GOT3 (cell line): Measurements from ENCODE around the gene ZSWIM8.
A peak's percentile ranks its signal among the peaks of the same experiment; 100 is the strongest.
"Not testable (repeated sequence)": the region's sequence is repeated elsewhere in the genome, so short reads cannot be mapped to it uniquely, and the experiment has no call there.

ENCODE experiments used
- DNase-seq: peaks from one replicate; lab custom pipeline; 2025; ENCODE audit warnings: mixed read lengths; lab: John Stamatoyannopoulos, UW

Gene ZSWIM8

GRCh38 chr10:73785211-73785720 lies at the start of gene ZSWIM8:
Gene ZSWIM8, plus strand, starts transcription at chr10:73785606. Its CDS starts 273 bp downstream, at chr10:73785879.
- DNase-seq = peak; percentile 44

GRCh38 chr10:73740501-73741254 lies 44.7 kb upstream of the ZSWIM8 start:
- DNase-seq = not testable (repeated sequence)

GRCh38 chr10:73742454-73742734 lies 43.0 kb upstream of the ZSWIM8 start:
- DNase-seq = no peak

GRCh38 chr10:73743327-73743904 lies 42.0 kb upstream of the ZSWIM8 start:
- DNase-seq = no peak

GRCh38 chr10:73743905-73744663 lies 41.3 kb upstream of the ZSWIM8 start, which contains the start of gene SEC24C:
Gene SEC24C, plus strand, starts transcription at chr10:73744372. Its CDS starts 2,461 bp downstream, at chr10:73746833.
- DNase-seq = peak; percentile 95

GRCh38 chr10:73744664-73744975 lies 40.8 kb upstream of the ZSWIM8 start:
- DNase-seq = no peak

GRCh38 chr10:73746721-73747120 lies 38.7 kb upstream of the ZSWIM8 start:
- DNase-seq = no peak

- no peak for DNase-seq
Observed at GRCh38 chr10:73750819-73751218, 34.6 kb upstream of the ZSWIM8 start.

- DNase-seq = no peak
Observed at GRCh38 chr10:73756183-73756582, 29.2 kb upstream of the ZSWIM8 start.

- no peak for DNase-seq
Observed at GRCh38 chr10:73758704-73759511, 26.5 kb upstream of the ZSWIM8 start.

- no peak for DNase-seq
Observed at GRCh38 chr10:73759512-73760115, 25.8 kb upstream of the ZSWIM8 start.

GRCh38 chr10:73761781-73762180 lies 23.6 kb upstream of the ZSWIM8 start:
- DNase-seq = no peak

- no peak for DNase-seq
Observed at GRCh38 chr10:73762915-73763314, 22.5 kb upstream of the ZSWIM8 start.

- no peak for DNase-seq
Observed at GRCh38 chr10:73763343-73763742, 22.1 kb upstream of the ZSWIM8 start.

- DNase-seq = no peak
Observed at GRCh38 chr10:73765066-73765465, 20.3 kb upstream of the ZSWIM8 start.

- no peak for DNase-seq
Observed at GRCh38 chr10:73768881-73769280, 16.5 kb upstream of the ZSWIM8 start.

GRCh38 chr10:73769396-73769795 lies 16.0 kb upstream of the ZSWIM8 start:
- DNase-seq = no peak

GRCh38 chr10:73771722-73772280 lies 13.6 kb upstream of the ZSWIM8 start:
- DNase-seq = no peak

- peak; percentile 82 for DNase-seq
Observed at GRCh38 chr10:73772281-73773151, 12.9 kb upstream of the ZSWIM8 start.

GRCh38 chr10:73773152-73773879 lies 12.1 kb upstream of the ZSWIM8 start:
- no peak for DNase-seq
